GM12873 (cell line): ENCODE results near the gene FAM107B.

Experiments used
- CTCF ChIP-seq: IDR thresholded peaks from 2 replicates; pipeline ENCODE4 v1.5.1; 2012; ENCODE audit warnings: low read depth, mild to moderate bottlenecking, moderate library complexity, low read length, control low read depth; ENCODE audit not compliant: insufficient read depth; ENCODE audit errors: missing control alignments

FAM107B gene

GRCh38 chr10:14656052-14656730 is 118.5 kb downstream of the FAM107B start:
- no peak for TF ChIP-seq CTCF

- TF ChIP-seq CTCF: no peak
Observed at GRCh38 chr10:14654821-14655382, 119.8 kb downstream of the FAM107B start.

GRCh38 chr10:14653271-14654161 is 121.2 kb downstream of the FAM107B start:
- no peak for TF ChIP-seq CTCF

- TF ChIP-seq CTCF: no peak
Observed at GRCh38 chr10:14652816-14653215, 121.9 kb downstream of the FAM107B start.

- no peak for TF ChIP-seq CTCF
Observed at GRCh38 chr10:14652067-14652466, 122.6 kb downstream of the FAM107B start.

GRCh38 chr10:14649739-14650138 is 125.0 kb downstream of the FAM107B start:
- TF ChIP-seq CTCF: no peak

- no peak for TF ChIP-seq CTCF
Observed at GRCh38 chr10:14648946-14649345, 125.8 kb downstream of the FAM107B start.
